Mesendoderm (in vitro differentiated cells): ENCODE results near the gene TMEM198.

Source experiments
- DNase-seq: peaks from one replicate; pipeline ENCODE4 v3.0.0; 2013
- H2AK5ac ChIP-seq: 2 replicates; pipeline ENCODE4 v1.6.1; 2013; ENCODE audit warnings: low read length, inconsistent platforms
- H2BK120ac ChIP-seq: 2 replicates; pipeline ENCODE4 v1.6.1; 2013; ENCODE audit warnings: low read depth, mild to moderate bottlenecking, low read length, moderate library complexity, mixed read lengths
- H2BK15ac ChIP-seq: replicated peaks from 2 replicates; pipeline ENCODE4 v1.6.1; 2013; ENCODE audit warnings: low read depth, mild to moderate bottlenecking, moderate library complexity
- H2BK5ac ChIP-seq: 2 replicates; pipeline ENCODE4 v1.6.1; 2013; ENCODE audit warnings: low read length, inconsistent platforms
- H3K18ac ChIP-seq: 2 replicates; pipeline ENCODE4 v1.6.1; 2013; ENCODE audit warnings: mild to moderate bottlenecking, low read length, mixed read lengths
- H3K23ac ChIP-seq: one replicate; pipeline ENCODE4 v1.6.1; 2013; ENCODE audit warnings: low read length
- H3K27ac ChIP-seq: 2 replicates; pipeline ENCODE4 v1.5.1; 2013; ENCODE audit warnings: low read depth, mild to moderate bottlenecking, inconsistent platforms, low read length, moderate library complexity
- H3K27me3 ChIP-seq: 2 replicates; pipeline ENCODE4 v1.6.1; 2013; ENCODE audit warnings: low read length, control low read depth, mild to moderate bottlenecking, inconsistent platforms; ENCODE audit not compliant: insufficient read depth, poor library complexity
- H3K36me3 ChIP-seq: 2 replicates; pipeline ENCODE4 v1.6.1; 2013; ENCODE audit warnings: low read length, inconsistent platforms; ENCODE audit not compliant: control insufficient read depth, insufficient read depth
- H3K4ac ChIP-seq: one replicate; pipeline ENCODE4 v1.6.1; 2013; ENCODE audit warnings: low read depth, mild to moderate bottlenecking, low read length, moderate library complexity
- H3K4me1 ChIP-seq: 2 replicates; pipeline ENCODE4 v1.6.1; 2013; ENCODE audit warnings: low read depth, low read length, inconsistent platforms; ENCODE audit not compliant: control insufficient read depth
- H3K4me2 ChIP-seq: 2 replicates; pipeline ENCODE4 v1.6.1; 2013; ENCODE audit warnings: low read length
- H3K4me3 ChIP-seq: 2 replicates; pipeline ENCODE4 v1.5.1; 2013; ENCODE audit warnings: mild to moderate bottlenecking, low read length
- H3K56ac ChIP-seq: one replicate; pipeline ENCODE4 v1.6.1; 2013; ENCODE audit warnings: low read length
- H3K79me1 ChIP-seq: 2 replicates; pipeline ENCODE4 v1.6.1; 2013; ENCODE audit warnings: low read length, inconsistent platforms
- H3K79me2 ChIP-seq: 2 replicates; pipeline ENCODE4 v1.6.1; 2013; ENCODE audit warnings: mild to moderate bottlenecking, low read length; ENCODE audit not compliant: control insufficient read depth, insufficient read depth
- H3K9ac ChIP-seq: 2 replicates; pipeline ENCODE4 v1.6.1; 2013; ENCODE audit warnings: low read length, inconsistent platforms
- H4K5ac ChIP-seq: one replicate; pipeline ENCODE4 v1.6.1; 2013; ENCODE audit warnings: low read length
- H4K8ac ChIP-seq: one replicate; pipeline ENCODE4 v1.6.1; 2013; ENCODE audit warnings: low read depth, mild to moderate bottlenecking, control low read depth, low read length, moderate library complexity
- WGBS: extraction: QIAGEN DNeasy Blood & Tissue Kit; methylation state at CpG from one replicate; pipeline ENCODE4 v1.1.7; 2013; ENCODE audit warnings: low lambda C conversion rate, missing lambda C conversion rate; ENCODE audit not compliant: insufficient coverage; ENCODE audit errors: extremely low coverage; 5-methylcytosine and 5-hydroxymethylcytosine counted together

The TMEM198 gene

GRCh38 chr2:219511547-219512325 lies 32.1 kb upstream of the TMEM198 start:
- H3K79me1 ChIP-seq: no peaks in the 10 kb centered on the region
- H3K27me3 ChIP-seq: peaks cover 23% of the 10 kb centered on the region
- no peak overlapping the region for H3K9ac ChIP-seq
- no peak overlapping the region for H2BK5ac ChIP-seq
- H2BK120ac ChIP-seq: no peak overlapping the region
- H4K5ac ChIP-seq: no peak overlapping the region
- H3K23ac ChIP-seq: no peak overlapping the region
- no peak overlapping the region for H2AK5ac ChIP-seq
- H3K4me1 ChIP-seq: peaks cover 7% of the 10 kb centered on the region
- no peaks in the 10 kb centered on the region for H3K36me3 ChIP-seq
- WGBS: no CpG with 5 or more reads among the region's 15 CpGs
- no peaks in the 10 kb centered on the region for H3K79me2 ChIP-seq
- H3K4me2 ChIP-seq: no peak overlapping the region
- H3K56ac ChIP-seq: no peak overlapping the region
- H2BK15ac ChIP-seq: no peak overlapping the region
- no peak for DNase-seq
- H3K27ac ChIP-seq: no peak overlapping the region
- H4K8ac ChIP-seq: no peak overlapping the region
- H3K4me3 ChIP-seq: no peak overlapping the region
- H3K4ac ChIP-seq: no peak overlapping the region
- H3K18ac ChIP-seq: no peak overlapping the region

DNA sequence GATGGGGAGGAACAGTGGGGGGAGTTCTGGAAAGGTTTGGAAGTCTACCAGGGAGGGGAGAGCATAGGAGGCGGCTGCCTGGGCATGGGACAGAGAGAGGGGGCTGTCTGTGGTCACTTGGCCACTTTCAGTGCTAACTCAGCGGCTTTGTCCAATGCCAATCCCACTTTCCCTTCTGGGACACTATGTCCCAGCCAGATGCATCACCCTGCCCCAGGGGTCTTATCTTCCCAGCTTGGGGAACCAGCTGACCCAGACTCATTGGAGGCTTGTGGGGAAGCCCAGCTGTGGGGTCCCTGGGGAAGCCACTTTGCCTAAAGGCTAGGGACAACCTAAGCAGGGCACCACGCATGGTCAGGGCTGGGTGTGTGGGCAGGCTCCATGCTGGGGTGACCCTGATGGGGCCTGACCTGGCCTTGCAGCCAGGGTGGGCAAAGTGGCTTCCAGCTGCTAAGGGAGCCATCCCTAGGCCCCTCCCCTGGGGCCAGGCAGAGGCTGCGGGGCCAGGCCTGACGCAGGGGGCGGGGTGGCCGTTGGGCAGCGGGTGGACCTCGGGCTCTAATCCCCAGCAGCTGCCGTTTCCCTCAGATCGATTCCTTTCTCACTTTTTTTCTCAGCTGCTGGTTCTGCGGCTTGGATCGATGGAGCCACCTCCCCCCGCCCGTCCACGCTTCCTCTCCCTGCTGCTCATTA lies 31.2 kb upstream of the TMEM198 start:
- H3K36me3 ChIP-seq: no peaks in the 10 kb centered on the region
- H4K5ac ChIP-seq: no peak overlapping the region
- no CpG with 5 or more reads among the region's 16 CpGs for WGBS
- no peaks in the 10 kb centered on the region for H3K79me1 ChIP-seq
- H2BK120ac ChIP-seq: no peak overlapping the region
- no peaks in the 10 kb centered on the region for H3K79me2 ChIP-seq
- H3K27ac ChIP-seq: no peak overlapping the region
- no peak overlapping the region for H3K4ac ChIP-seq
- H2AK5ac ChIP-seq: no peak overlapping the region
- no peak overlapping the region for H3K4me2 ChIP-seq
- no peak for DNase-seq
- peaks cover 4% of the 10 kb centered on the region for H3K4me1 ChIP-seq
- H2BK15ac ChIP-seq: no peak overlapping the region
- H3K23ac ChIP-seq: no peak overlapping the region
- no peak overlapping the region for H3K4me3 ChIP-seq
- H3K18ac ChIP-seq: no peak overlapping the region
- H3K9ac ChIP-seq: no peak overlapping the region
- no peak overlapping the region for H3K56ac ChIP-seq
- peaks cover 23% of the 10 kb centered on the region for H3K27me3 ChIP-seq
- no peak overlapping the region for H2BK5ac ChIP-seq
- no peak overlapping the region for H4K8ac ChIP-seq

GRCh38 chr2:219513787-219514186 lies 30.0 kb upstream of the TMEM198 start:
- H3K4me1 ChIP-seq: peaks cover 4% of the 10 kb centered on the region
- WGBS: no CpG with 5 or more reads among the region's 4 CpGs

GRCh38 chr2:219514196-219514761 lies 29.5 kb upstream of the TMEM198 start, which contains the start of gene ASIC4:
ASIC4 (plus strand) TSS chr2:219514482; CDS start chr2:219514725, 243 bp downstream.
- Histone ChIP-seq H3K27ac (no peak within 1 kb of the TSS), H4K8ac (no peak within 1 kb of the TSS), H2BK15ac (no peak within 1 kb of the TSS), H3K23ac (no peak within 1 kb of the TSS), H2AK5ac (no peak within 1 kb of the TSS), H3K9ac (peak within 1 kb of the TSS; percentile 19), H3K36me3 (no peaks in the 10 kb centered on the region), H3K4me2 (peak within 1 kb of the TSS; percentile 29), H3K27me3 (peaks cover 23% of the 10 kb centered on the region), H3K4me1 (peaks cover 4% of the 10 kb centered on the region), H3K79me1 (no peaks in the 10 kb centered on the region), H3K18ac (no peak within 1 kb of the TSS), H3K4me3 (no peak within 1 kb of the TSS), H3K79me2 (no peaks in the 10 kb centered on the region), H2BK5ac (no peak within 1 kb of the TSS), H4K5ac (no peak within 1 kb of the TSS), H3K4ac (no peak within 1 kb of the TSS), H3K56ac (peak within 1 kb of the TSS; percentile 42), H2BK120ac (no peak within 1 kb of the TSS)
- no peak for DNase-seq
- no CpG with 5 or more reads among the region's 31 CpGs for WGBS

More at GRCh38 chr2:219513787-219514186, 30.0 kb upstream of the TMEM198 start:
- Histone ChIP-seq H3K27me3 (peaks cover 23% of the 10 kb centered on the region), H4K8ac (no peak overlapping the region), H3K18ac (no peak overlapping the region), H2AK5ac (no peak overlapping the region), H3K36me3 (no peaks in the 10 kb centered on the region), H3K4ac (no peak overlapping the region), H4K5ac (no peak overlapping the region), H2BK120ac (no peak overlapping the region), H3K56ac (no peak overlapping the region), H3K23ac (no peak overlapping the region), H3K4me2 (no peak overlapping the region), H3K9ac (no peak overlapping the region), H3K79me2 (no peaks in the 10 kb centered on the region), H3K27ac (no peak overlapping the region), H2BK15ac (no peak overlapping the region), H3K4me3 (no peak overlapping the region), H2BK5ac (no peak overlapping the region), H3K79me1 (no peaks in the 10 kb centered on the region)
- DNase-seq: no peak

- Histone ChIP-seq H3K4me3 (no peak overlapping the region), H2BK5ac (no peak overlapping the region), H3K27me3 (peaks cover 23% of the 10 kb centered on the region), H3K23ac (no peak overlapping the region), H2BK120ac (no peak overlapping the region), H3K4ac (no peak overlapping the region), H3K4me2 (no peak overlapping the region), H3K27ac (no peak overlapping the region), H3K18ac (no peak overlapping the region), H2AK5ac (no peak overlapping the region), H3K79me1 (no peaks in the 10 kb centered on the region), H3K56ac (no peak overlapping the region), H4K8ac (no peak overlapping the region), H3K36me3 (no peaks in the 10 kb centered on the region), H3K79me2 (no peaks in the 10 kb centered on the region), H3K9ac (no peak overlapping the region), H4K5ac (no peak overlapping the region), H3K4me1 (peaks cover 2% of the 10 kb centered on the region), H2BK15ac (no peak overlapping the region)
- no CpG with 5 or more reads among the region's 21 CpGs for WGBS
- DNase-seq: no peak
Measured at GRCh38 chr2:219514836-219515235, 29.0 kb upstream of the TMEM198 start.
